ENCODE measurements around the gene PSTPIP2.

DNA sequence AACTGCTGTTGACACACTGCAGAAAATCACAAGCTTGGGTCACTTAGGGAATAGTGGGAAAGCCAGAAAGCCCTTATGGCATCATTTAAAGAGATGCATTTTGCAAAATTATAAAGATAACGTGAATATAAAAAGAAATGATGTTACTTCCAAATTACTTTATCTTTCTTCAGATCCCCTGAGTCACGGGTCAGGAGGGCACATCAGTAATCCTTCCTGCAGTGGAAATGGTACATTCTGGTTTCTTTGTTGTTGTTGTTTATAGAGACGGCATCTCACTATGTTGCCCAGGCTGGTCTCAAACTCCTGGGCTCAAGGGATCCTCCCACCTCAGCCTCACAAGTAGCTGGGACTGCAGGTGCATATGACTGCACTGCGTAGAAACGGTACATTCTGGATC, 95.1 kb downstream of the PSTPIP2 start:
- no peak for TF ChIP-seq POLR2A (IDR thresholded peaks at IDR 0.05)
- TF ChIP-seq, protein P1, sequence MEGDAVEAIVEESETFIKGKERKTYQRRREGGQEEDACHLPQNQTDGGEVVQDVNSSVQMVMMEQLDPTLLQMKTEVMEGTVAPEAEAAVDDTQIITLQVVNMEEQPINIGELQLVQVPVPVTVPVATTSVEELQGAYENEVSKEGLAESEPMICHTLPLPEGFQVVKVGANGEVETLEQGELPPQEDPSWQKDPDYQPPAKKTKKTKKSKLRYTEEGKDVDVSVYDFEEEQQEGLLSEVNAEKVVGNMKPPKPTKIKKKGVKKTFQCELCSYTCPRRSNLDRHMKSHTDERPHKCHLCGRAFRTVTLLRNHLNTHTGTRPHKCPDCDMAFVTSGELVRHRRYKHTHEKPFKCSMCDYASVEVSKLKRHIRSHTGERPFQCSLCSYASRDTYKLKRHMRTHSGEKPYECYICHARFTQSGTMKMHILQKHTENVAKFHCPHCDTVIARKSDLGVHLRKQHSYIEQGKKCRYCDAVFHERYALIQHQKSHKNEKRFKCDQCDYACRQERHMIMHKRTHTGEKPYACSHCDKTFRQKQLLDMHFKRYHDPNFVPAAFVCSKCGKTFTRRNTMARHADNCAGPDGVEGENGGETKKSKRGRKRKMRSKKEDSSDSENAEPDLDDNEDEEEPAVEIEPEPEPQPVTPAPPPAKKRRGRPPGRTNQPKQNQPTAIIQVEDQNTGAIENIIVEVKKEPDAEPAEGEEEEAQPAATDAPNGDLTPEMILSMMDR (IDR thresholded peaks at IDR 0.05), result no peak

All from heart left ventricle (tissue), 13 donors.